RWPE2 (cell line): ENCODE results near the gene TMEM273.

Experiments used
- ATAC-seq: fragments of 200-7000 bp; cut with Tn5 transposase; 3 replicates; pipeline ENCODE4 v1.9.1; 2021; ENCODE audit warnings: low read depth
- DNase-seq: peaks from one replicate; pipeline ENCODE4 v3.0.0-alpha.2; 2020; ENCODE audit warnings: low spot score
- H3K27ac ChIP-seq: fragments of 450-650 bp; 2 replicates; pipeline ENCODE4 v1.5.1; 2017; ENCODE audit warnings: mild to moderate bottlenecking; ENCODE audit not compliant: poor library complexity, severe bottlenecking
- H3K27me3 ChIP-seq: fragments of 250-450 bp; sonication (Bioruptor Pico); 2 replicates; pipeline ENCODE4 v1.5.1; 2021; ENCODE audit warnings: mild to moderate bottlenecking, moderate library complexity; ENCODE audit not compliant: insufficient read depth, poor library complexity, severe bottlenecking
- H3K36me3 ChIP-seq: fragments of 250-450 bp; sonication (Bioruptor Pico); 2 replicates; pipeline ENCODE4 v1.5.1; 2020; ENCODE audit warnings: low read depth, mild to moderate bottlenecking, moderate library complexity
- H3K4me1 ChIP-seq: fragments of 250-450 bp; sonication (Bioruptor Pico); 2 replicates; pipeline ENCODE4 v1.5.1; 2021; ENCODE audit warnings: mild to moderate bottlenecking, moderate library complexity; ENCODE audit not compliant: insufficient read depth, poor library complexity, severe bottlenecking
- H3K4me3 ChIP-seq: fragments of 250-450 bp; sonication (Bioruptor Pico); 2 replicates; pipeline ENCODE4 v1.5.1; 2021; ENCODE audit warnings: mild to moderate bottlenecking, moderate library complexity; ENCODE audit not compliant: severe bottlenecking
- H3K9me3 ChIP-seq: fragments of 250-450 bp; sonication (Bioruptor Pico); 2 replicates; pipeline ENCODE4 v1.5.1; 2021; ENCODE audit warnings: mild to moderate bottlenecking, moderate library complexity; ENCODE audit not compliant: severe bottlenecking
- TF ChIP-seq, protein P1 (sequence below): fragments of 450-650 bp; IDR thresholded peaks from one replicate; pipeline ENCODE4 v1.5.1; 2017; ENCODE audit warnings: mild to moderate bottlenecking, moderate library complexity; ENCODE audit not compliant: poor library complexity, severe bottlenecking

TMEM273 gene, protein sequence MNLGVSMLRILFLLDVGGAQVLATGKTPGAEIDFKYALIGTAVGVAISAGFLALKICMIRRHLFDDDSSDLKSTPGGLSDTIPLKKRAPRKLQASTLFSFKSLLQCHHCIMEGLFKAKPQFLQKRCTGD

DNA sequence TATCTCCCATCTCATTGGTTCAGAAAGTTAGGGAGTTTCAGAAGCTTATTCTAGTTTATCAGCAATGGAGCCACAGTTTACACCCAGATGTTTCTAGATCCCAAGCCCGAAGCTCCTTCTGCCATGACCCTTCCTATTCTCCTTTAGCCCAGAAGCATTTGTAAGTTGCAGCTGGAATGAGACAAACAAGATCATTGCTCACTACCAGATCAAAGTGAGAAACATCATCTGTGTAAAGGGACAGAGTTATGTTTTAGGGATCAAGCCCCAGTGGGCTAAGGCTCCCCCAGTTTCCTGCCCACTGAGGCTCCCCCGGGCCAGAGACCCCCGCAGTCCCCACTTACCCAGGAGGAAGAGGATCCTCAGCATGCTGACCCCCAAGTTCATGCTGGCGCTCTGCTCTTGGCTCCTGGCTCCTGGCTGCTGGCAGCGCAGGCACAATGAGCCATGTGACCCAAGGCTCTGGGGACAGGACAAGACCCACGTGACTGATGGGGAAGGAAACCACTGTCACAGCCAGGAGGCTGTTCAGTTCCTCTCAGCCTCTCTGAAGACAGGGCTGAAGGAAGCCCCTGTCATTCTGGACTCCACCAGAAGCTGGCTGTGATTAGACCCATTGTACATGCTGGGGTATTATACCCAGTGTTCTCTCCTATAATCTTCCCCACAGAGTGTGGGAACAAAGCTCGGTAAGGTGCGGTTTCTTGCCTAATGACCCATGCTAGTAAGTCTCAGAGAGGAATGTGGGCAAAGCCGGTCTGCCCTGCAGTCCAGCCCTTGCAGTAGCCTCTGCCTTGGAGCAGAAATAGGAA, at the start of gene TMEM273:
TSS of gene TMEM273 (minus strand) at position 442 of the 812 bp plus-strand sequence. CDS start at position 387, 55 bp downstream.
- Histone ChIP-seq H3K27me3 (peaks cover 6% of the 10 kb centered on the region), H3K36me3 (no peaks in the 10 kb centered on the region), H3K4me1 (no peaks in the 10 kb centered on the region), H3K4me3 (no peak within 1 kb of the TSS), H3K9me3 (no peaks in the 10 kb centered on the region), H3K27ac (no peak within 1 kb of the TSS)
- DNase-seq (no peak), ATAC-seq (no peak)
- TF ChIP-seq, protein P1, sequence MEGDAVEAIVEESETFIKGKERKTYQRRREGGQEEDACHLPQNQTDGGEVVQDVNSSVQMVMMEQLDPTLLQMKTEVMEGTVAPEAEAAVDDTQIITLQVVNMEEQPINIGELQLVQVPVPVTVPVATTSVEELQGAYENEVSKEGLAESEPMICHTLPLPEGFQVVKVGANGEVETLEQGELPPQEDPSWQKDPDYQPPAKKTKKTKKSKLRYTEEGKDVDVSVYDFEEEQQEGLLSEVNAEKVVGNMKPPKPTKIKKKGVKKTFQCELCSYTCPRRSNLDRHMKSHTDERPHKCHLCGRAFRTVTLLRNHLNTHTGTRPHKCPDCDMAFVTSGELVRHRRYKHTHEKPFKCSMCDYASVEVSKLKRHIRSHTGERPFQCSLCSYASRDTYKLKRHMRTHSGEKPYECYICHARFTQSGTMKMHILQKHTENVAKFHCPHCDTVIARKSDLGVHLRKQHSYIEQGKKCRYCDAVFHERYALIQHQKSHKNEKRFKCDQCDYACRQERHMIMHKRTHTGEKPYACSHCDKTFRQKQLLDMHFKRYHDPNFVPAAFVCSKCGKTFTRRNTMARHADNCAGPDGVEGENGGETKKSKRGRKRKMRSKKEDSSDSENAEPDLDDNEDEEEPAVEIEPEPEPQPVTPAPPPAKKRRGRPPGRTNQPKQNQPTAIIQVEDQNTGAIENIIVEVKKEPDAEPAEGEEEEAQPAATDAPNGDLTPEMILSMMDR, result no peak

DNA sequence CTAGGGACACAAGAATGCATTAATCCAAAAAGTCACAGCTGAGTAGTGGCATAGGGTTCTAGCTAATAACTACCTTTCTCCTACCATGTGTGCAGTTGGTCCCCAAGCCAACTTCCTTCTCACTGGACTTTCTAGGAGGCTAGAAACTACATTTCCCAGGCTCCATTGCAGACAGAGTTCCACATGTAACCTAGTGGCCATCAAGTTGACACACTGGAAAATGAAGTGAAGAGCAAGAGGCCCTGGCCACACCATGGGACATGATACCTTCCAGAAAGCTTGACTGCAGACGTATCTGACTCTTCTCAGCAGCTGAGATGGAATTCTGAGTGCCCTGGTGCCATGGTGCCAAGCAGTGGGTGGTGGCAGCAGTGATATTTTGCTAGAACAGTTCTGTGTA, 49.8 kb upstream of the TMEM273 start:
- Histone ChIP-seq H3K27me3 (peaks cover 17% of the 10 kb centered on the region), H3K4me3 (no peak overlapping the region)
- TF ChIP-seq, protein P1, result no peak

DNA sequence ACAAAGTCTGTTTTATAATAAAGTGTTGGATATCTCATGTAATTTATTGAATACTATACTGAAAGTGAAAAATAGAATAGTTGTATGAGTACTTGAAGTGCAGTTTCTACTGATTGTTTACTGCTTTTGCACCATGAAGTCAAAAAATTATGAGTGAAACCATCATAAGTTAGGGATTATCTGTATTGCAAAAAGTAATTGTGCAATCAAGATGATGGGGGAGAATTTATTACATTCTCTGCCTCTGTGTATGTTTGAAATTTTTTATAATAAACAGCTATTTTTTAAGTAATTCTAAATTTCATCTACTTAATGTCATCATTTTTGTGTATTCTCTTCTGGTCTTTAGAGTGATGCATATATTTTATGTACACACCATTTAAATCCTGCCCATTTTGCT, 47.2 kb upstream of the TMEM273 start:
- ATAC-seq (no peak), DNase-seq (no peak)
- H3K4me1 ChIP-seq, result no peaks in the 10 kb centered on the region
- no peak overlapping the region for H3K4me3 ChIP-seq
- no peaks in the 10 kb centered on the region for H3K36me3 ChIP-seq
- peaks cover 21% of the 10 kb centered on the region for H3K27me3 ChIP-seq
- H3K9me3 ChIP-seq, result no peaks in the 10 kb centered on the region
- TF ChIP-seq, protein P1, result no peak
- no peak overlapping the region for H3K27ac ChIP-seq

More for the DNA sequence above, 49.8 kb upstream of the TMEM273 start:
- Histone ChIP-seq H3K4me1 (no peaks in the 10 kb centered on the region), H3K36me3 (no peaks in the 10 kb centered on the region), H3K27ac (no peak overlapping the region), H3K9me3 (no peaks in the 10 kb centered on the region)
- ATAC-seq, result no peak
- DNase-seq, result no peak

DNA sequence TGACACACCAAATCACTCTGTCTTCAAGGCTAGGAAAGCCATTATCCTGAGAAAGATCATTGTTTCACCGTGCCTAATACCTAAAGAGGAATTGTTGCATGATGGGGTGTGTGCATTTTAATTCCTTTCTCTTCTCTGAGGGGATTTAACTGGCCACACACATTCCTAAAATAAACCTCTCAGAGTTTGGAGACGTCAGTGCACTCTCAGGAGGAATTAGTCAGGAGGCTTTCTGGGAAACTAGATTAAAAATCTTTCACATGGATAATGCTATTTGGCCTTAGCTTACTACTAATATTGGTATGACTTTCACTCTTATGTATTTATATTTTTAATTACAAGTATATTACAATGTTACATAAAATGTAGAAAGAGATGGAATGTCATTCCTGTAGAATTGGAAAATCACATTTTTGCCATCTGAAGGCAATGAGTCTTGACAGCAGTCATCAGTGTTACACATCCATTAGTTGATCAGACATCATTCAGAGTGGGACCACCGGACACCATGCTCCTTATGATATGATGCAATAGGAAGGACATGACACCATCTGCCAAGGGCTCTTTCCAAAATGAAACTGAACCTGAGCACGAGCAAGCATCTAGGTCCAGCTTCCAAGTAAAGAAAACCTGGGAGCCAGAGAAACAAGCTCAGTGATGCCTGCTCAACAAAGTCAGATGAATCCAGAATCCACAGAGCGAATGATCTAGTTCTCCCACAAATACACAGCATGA, 43.1 kb upstream of the TMEM273 start:
- H3K4me1 ChIP-seq, result no peaks in the 10 kb centered on the region
- no peak overlapping the region for H3K4me3 ChIP-seq
- H3K36me3 ChIP-seq, result no peaks in the 10 kb centered on the region
- no peak for ATAC-seq
- no peak overlapping the region for H3K27ac ChIP-seq
- no peaks in the 10 kb centered on the region for H3K9me3 ChIP-seq
- TF ChIP-seq, protein P1, result no peak
- DNase-seq, result no peak
- H3K27me3 ChIP-seq, result peaks cover 26% of the 10 kb centered on the region
